Fibroblast of skin of left quadriceps (primary cell): ENCODE measurements around the gene CEP70.
"Not testable (repeated sequence)": the region's sequence is repeated elsewhere in the genome, so short reads cannot be mapped to it uniquely, and the experiment has no call there.

ENCODE experiments used
- DNase-seq, 2 experiments: peaks; one replicate each; pipeline ENCODE4 v3.0.0-alpha.2; 2013; ENCODE audit warnings: low read depth in 2 of 2

CEP70 gene

GRCh38 chr3:138593488-138594149, 441 bp downstream of the CEP70 start:
- DNase-seq: no peak

GRCh38 chr3:138591392-138591791, 2.7 kb downstream of the CEP70 start:
- no peak for DNase-seq

- no peak for DNase-seq
Measured at GRCh38 chr3:138588445-138588844, 5.6 kb downstream of the CEP70 start.

DNA sequence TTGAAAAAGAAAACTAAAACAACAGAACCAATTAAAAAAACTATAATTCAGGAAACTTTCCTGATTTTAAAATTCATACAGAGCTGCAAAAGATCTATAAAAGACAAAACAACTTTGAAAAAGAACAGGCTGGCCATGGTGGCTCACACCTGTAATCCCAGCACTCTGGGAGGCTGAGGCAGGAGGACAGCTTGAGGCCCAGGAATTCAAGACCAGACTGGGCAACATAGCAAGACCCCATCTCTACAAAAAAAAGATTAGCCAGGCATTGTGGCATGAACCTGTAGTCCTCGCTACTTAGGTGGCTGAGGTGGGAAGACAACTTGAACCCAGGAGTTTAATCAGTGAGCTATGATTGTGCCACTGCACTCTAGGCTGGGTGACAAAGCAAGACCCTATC, 6.7 kb downstream of the CEP70 start:
- DNase-seq: no peak

DNA sequence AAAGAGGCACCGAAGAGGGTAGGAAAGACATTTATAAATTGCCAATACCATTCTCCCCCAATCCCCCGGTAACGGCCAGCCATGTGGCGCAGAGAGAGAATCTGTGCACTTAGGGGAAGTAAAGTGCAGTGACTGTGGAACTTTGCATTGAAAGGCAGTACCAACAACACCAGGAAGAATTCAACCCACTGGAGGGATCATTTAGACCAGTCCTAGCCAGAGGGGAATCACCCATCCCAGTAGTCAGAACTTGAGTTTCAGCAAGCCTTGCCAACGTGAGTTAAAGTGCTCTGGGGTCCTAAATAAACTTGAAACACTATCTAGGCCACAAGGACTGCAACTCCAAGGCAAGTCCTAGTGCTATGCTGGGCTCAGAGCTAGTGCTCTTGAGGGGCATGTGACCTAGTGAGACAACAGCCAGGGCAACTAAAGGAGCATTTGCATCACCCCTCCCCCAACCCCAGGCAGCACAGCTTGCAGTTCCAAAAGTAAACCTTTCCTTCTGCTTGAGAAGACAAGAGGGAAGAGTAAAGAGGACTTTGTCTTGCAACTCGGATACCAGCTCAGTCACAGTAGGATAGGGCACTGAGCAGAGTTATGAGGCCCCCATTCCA, 15.0 kb downstream of the CEP70 start:
- no peak for DNase-seq

DNA sequence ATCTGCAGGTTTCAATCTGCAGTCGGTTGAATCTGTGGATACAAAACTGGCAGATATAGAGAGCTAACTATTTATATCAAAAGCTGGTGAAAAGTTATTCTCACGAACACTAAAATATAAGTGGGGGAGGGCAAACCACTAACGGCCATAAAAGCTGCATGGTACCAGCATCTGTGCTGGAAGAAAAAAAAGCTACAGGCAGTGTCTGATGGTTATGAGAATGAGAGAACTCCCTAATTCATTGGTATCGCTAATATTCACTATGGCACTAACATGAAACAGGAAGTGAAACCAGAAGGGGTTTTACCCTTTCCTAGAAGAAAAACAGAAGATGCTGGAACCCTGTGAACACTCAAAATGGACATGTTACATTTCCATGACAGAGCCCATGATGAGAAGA, 15.9 kb downstream of the CEP70 start:
- DNase-seq: no peak

GRCh38 chr3:138573138-138573537, 20.9 kb downstream of the CEP70 start:
- DNase-seq: no peak

- DNase-seq: not testable (repeated sequence)
Measured at GRCh38 chr3:138569624-138570023, 24.4 kb downstream of the CEP70 start.

- DNase-seq: no peak
Measured at GRCh38 chr3:138569090-138569489, 25.0 kb downstream of the CEP70 start.

- DNase-seq: no peak
Measured at GRCh38 chr3:138567403-138567802, 26.7 kb downstream of the CEP70 start.

- not testable (repeated sequence) for DNase-seq
Measured at GRCh38 chr3:138566293-138566692, 27.8 kb downstream of the CEP70 start.

DNA sequence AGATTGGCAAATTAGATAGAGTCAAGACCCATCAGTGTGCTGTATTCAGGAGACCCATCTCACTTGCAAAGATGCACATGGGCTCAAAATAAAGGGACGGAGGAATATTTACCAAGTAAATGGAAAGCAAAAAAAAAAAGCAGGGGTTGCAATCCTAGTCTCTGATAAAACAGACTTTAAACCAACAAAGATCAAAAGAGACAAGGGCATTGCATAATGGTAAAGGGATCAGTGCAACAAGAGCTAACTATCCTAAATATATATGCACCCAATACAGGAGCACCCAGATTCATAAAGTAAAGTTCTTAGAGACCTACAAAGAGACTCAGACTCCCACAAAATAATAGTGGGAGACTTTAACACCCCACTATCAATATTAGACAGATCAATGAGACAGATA, 31.2 kb downstream of the CEP70 start:
- not testable (repeated sequence) for DNase-seq

DNA sequence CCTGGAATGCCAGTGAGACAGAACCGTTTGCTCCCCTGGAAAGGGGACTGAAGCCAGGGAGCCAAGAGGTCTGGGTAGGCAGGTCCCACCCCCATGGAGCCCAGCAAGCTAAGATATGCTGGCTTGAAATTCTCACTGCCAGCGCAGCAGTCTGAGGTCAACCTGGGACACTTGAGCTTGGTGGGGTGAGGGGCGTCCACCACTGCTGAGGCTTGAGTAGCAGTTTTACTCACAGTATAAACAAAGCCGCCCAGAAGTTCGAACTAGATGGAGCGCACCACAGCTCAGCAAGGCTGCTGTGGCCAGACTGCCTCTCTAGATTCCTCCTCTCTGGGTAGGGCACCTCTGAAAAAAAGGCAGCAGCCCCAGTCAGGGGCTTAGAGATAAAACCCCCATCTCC, 33.6 kb downstream of the CEP70 start:
- DNase-seq: no peak

DNA sequence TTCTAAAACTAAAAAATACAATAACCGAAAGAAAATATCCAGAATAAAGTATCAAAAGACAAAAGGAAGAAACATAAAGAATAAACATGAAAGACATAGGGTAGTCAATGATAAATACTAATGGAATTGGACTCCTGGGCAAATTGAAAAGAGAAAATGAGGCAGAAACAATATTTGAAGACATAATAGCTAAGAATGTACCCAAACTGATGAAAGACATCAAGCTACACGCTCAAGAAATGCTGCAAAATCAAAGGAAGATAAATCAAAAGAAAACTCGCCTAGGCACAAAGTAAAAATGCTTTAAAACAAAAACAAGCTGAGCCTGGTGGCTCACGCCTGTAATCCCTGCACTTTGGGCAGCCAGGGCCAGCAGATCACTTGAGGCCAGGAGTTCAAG, 34.9 kb downstream of the CEP70 start:
- no peak for DNase-seq

DNA sequence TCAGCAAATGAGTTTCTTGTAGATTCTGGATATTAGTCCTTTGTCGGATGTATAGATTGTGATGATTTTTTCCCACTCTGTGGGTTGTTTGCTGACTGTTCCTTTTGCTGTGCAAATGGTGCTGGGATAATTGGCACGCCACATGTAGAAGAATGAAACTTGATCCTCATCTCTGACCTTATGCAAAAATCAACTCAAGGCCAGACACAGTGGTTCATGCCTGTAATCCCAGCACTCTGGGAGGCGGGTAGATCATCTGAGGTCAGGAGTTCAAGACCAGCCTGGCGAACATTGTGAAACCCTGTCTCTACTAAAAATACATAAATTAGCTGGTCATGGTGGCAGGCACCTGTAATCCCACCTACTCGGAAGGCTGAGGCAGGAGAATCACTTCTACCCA, 39.3 kb downstream of the CEP70 start:
- DNase-seq: not testable (repeated sequence)

DNA sequence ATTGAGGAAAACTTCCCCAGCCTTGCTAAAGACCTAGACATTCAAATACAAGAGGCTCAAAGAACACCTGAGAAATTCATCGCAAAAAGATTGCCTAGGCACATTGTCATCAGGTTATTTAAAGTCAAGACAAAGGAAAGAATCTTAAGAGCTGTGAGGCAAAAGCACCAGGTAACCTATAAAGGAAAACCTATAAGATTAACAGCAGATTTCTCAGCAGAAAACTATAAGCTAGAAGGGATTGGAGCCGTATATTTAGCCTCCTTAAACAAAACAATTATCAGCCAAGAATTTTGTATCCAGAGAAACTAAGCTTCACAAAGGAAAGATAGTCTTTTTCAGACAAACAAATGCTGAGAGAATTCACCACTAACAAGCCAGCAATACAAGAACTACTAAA, 43.1 kb downstream of the CEP70 start:
- not testable (repeated sequence) for DNase-seq

- DNase-seq: no peak
Measured at GRCh38 chr3:138549179-138549977, 44.7 kb downstream of the CEP70 start.

DNA sequence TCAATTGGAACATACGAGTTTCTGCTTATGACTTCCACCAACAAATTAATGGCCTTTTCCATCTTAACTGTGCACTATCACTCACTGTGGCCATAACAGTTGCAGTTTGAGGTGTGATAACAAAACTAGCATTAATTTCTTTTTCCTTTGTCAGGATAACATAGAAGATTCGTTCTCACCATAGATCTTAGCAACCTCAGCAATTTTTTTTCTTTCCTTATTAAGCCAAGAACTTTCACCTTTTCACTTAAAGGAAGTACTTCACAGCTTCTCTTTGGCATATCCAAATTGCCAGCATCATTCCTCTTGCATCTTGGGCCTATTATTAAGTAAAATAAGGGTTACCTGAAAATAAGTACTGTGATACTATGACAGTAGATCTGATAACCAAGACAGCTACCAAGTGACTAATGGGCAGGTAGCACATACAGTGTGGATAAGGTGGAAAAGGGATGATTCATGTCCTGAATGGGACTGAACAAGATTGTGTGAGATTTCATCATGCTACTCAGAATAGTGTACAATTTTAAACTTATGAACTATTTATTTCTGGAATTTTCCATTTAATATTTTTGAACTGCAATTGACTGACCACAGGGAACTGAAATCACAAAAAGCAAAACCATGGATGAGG, 46.6 kb downstream of the CEP70 start:
- DNase-seq: no peak

DNA sequence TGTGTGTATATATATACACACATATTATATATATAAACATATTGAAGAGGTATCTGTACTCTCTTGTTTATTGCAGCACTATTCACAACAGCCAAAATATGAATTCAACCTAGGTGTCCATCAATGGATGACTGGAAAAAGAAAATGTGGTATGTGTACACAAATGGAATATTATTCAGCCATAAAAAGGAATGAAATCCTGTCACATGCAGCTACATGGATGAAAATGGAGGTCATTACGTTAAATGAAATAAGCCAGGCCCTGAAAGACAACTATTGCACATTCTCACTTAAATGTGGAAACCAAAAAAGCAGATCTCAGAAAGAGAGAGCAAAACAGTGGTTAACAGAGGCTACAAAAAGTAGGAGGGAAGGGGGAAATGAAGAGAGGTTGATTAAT, 49.5 kb downstream of the CEP70 start:
- DNase-seq: no peak

GRCh38 chr3:138542977-138543376, 51.1 kb downstream of the CEP70 start:
- DNase-seq: no peak

GRCh38 chr3:138539352-138539751, 54.7 kb downstream of the CEP70 start:
- no peak for DNase-seq

DNA sequence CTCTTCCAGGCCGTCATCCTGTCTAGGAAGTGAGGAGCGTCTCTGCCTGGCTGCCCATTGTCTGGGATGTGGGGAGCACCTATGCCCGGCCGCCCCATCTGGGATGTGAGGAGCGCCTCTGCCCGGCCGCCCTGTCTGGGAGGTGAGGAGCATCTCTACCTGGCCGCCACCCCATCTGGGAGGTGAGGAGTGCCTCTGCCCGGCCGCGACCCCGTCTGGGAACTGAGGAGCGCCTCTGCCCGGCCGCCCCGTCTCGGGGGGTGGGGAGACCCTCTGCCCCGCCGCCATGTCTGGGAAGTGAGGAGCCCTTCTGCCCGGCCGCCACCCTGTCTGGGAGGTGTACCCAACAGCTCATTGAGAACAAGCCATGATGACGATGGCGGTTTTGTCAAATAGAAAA, 72.6 kb downstream of the CEP70 start:
- not testable (repeated sequence) for DNase-seq
